Hepatocyte (in vitro differentiated cells): ENCODE results near the gene CAMKMT.

ENCODE experiments used
- CTCF ChIP-seq: fragments of 200-600 bp; sonication (generic); IDR thresholded peaks from 2 replicates; pipeline ENCODE4 v1.5.1; 2016; ENCODE audit warnings: antibody characterized with exemption, mild to moderate bottlenecking; ENCODE audit not compliant: poor library complexity
- EZH2 ChIP-seq: fragments of 200-600 bp; sonication (generic); IDR thresholded peaks from 2 replicates; pipeline ENCODE4 v1.6.1; 2016; ENCODE audit warnings: antibody characterized with exemption, mild to moderate bottlenecking, borderline replicate concordance

DNA sequence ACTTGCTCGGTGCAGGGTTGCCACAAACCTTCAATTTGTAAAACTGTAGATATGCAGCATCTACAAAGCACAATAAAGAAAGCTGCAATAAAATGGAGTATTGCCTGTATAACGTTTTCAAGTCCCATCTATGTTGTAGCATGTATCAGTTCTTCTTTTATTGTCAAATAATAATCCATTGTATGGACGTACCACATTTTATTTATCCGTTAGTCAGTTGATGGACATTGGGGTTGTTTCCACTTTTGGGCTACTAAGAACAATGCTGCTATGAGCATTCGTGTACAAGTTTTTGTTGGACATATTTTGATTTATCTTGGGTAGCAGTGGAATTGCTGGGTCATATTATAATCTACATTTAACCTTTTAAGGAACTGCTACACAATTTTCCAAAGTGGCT, 339.1 kb downstream of the CAMKMT start:
- no peak for TF ChIP-seq CTCF
- no peak for TF ChIP-seq EZH2
